NCI-H82 treated with DMSO at 0.1 percent for 48 hours (cell line): ENCODE results near the gene LGALS1.
"Not testable (repeated sequence)": the region's sequence is repeated elsewhere in the genome, so short reads cannot be mapped to it uniquely, and the experiment has no call there.

Experiments used
- DNase-seq: peaks from one replicate; lab custom pipeline; 2025; ENCODE audit not compliant: unreplicated experiment; lab: John Stamatoyannopoulos, UW

Gene LGALS1

GRCh38 chr22:37715760-37716159, 40.3 kb downstream of the LGALS1 start:
- no peak for DNase-seq

- DNase-seq, result no peak
These were observed 41.3 kb downstream of the LGALS1 start for GRCh38 chr22:37716708-37717107.

GRCh38 chr22:37717235-37717634, 41.8 kb downstream of the LGALS1 start:
- DNase-seq, result not testable (repeated sequence)

GRCh38 chr22:37717746-37718305, 42.4 kb downstream of the LGALS1 start:
- DNase-seq, result not testable (repeated sequence)

GRCh38 chr22:37725551-37726240, 50.3 kb downstream of the LGALS1 start:
- no peak for DNase-seq

- DNase-seq, result no peak
These were observed 50.9 kb downstream of the LGALS1 start for GRCh38 chr22:37726241-37726887.

- no peak for DNase-seq
These were observed 53.2 kb downstream of the LGALS1 start for GRCh38 chr22:37728620-37729019.
